HCT116 (cell line): ENCODE measurements around the gene IQGAP3. TPM values are rescaled to one million over a fixed set of nuclear protein-coding genes. Genes with fewer than 3 reads are reported as not detected.

Source experiments
- ATAC-seq: fragments of 200-7000 bp; cut with Tn5 transposase; 2 replicates; pipeline ENCODE4 v1.9.1; 2020; ENCODE audit warnings: mild to moderate bottlenecking, moderate library complexity
- BruUV-seq: library from RNA; stranded (reverse); fragments of 400-500 nt; replicated peaks from 2 replicates; lab custom pipeline; 2021; lab: Mats Ljungman, UMichigan
- CTCF ChIA-PET: fragments of 300-600 bp; sonication (Branson Sonifier 250); formaldehyde crosslinking; loops from one replicate; lab custom pipeline; 2021; ENCODE audit warnings: antibody characterized with exemption; lab: Charles Lee
- POLR2A ChIA-PET: fragments of 300-600, 350-600 bp; sonication (Branson Sonifier 250); formaldehyde crosslinking; loops from one replicate; lab custom pipeline; 2021; ENCODE audit warnings: antibody characterized with exemption; lab: Charles Lee
- RAD21 ChIA-PET, 2 experiments: fragments of 300-600 bp; sonication (Branson Sonifier 250); formaldehyde crosslinking; loops; one replicate each; lab custom pipeline; 2023; ENCODE audit warnings: low total read pairs in 2 of 2; ENCODE audit not compliant: uncharacterized antibody in 2 of 2, unreplicated experiment in 2 of 2, low non-redundant PET in 1 of 2; lab: Charles Lee
- DNase-seq: peaks from one replicate; pipeline ENCODE4 v3.0.0-alpha.2; 2010; ENCODE audit warnings: low read depth, low spot score
- H2AFZ ChIP-seq: fragments of 200-600 bp; shearing (Covaris generic), sonication (generic); 2 replicates; pipeline ENCODE4 v1.6.1; 2017; ENCODE audit warnings: low read depth, mixed run types, mixed read lengths, antibody characterized with exemption, low read length; ENCODE audit not compliant: poor library complexity, severe bottlenecking
- H3K27ac ChIP-seq: 2 replicates; pipeline ENCODE4 v1.5.1; 2012; ENCODE audit warnings: low read depth, low read length
- H3K27me3 ChIP-seq: fragments of 200-600 bp; sonication (generic); 2 replicates; pipeline ENCODE4 v1.6.1; 2016; ENCODE audit warnings: mixed run types, low read length, mixed read lengths; ENCODE audit not compliant: insufficient read depth
- H3K36me3 ChIP-seq, 2 experiments: fragments of 200-500 bp in 1 of 2; fragments of 200-600 bp in 1 of 2; sonication (Bioruptor generic) in 1 of 2; sonication (generic) in 1 of 2; 2 replicates each; pipeline versions ENCODE4 v1.5.1 to v1.6.1; 2014 to 2016; ENCODE audit warnings: low read length in 2 of 2, inconsistent platforms in 1 of 2, mixed read lengths in 1 of 2, mixed run types in 1 of 2; ENCODE audit not compliant: insufficient read depth in 2 of 2, control insufficient read depth in 1 of 2
- H3K4me1 ChIP-seq, 2 experiments: fragments of 200-600 bp in 1 of 2; sonication (generic) in 1 of 2; 2 replicates each; pipeline versions ENCODE4 v1.5.1 to v1.6.1; 2012 to 2017; ENCODE audit warnings: low read length in 2 of 2, inconsistent platforms in 1 of 2, mild to moderate bottlenecking in 1 of 2, mixed read lengths in 1 of 2, mixed run types in 1 of 2, moderate library complexity in 1 of 2; ENCODE audit not compliant: insufficient read depth in 2 of 2, control insufficient read depth in 1 of 2
- H3K4me2 ChIP-seq: fragments of 200-600 bp; sonication (generic); 2 replicates; pipeline ENCODE4 v1.6.1; 2017; ENCODE audit warnings: mixed run types, low read length, mixed read lengths
- H3K4me3 ChIP-seq, 2 experiments: fragments of 200-600 bp in 1 of 2; sonication (generic) in 1 of 2; replicated peaks in 1 of 2; 2 replicates each; pipeline ENCODE4 v1.5.1; 2011 to 2016; ENCODE audit warnings: low read length in 2 of 2, control low read depth in 1 of 2, low read depth in 1 of 2, mild to moderate bottlenecking in 1 of 2, mixed read lengths in 1 of 2, mixed run types in 1 of 2
- H3K79me2 ChIP-seq: fragments of 200-600 bp; sonication (generic); 2 replicates; pipeline ENCODE4 v1.6.1; 2017; ENCODE audit warnings: mild to moderate bottlenecking, mixed run types, low read length, moderate library complexity, mixed read lengths; ENCODE audit not compliant: insufficient read depth
- H3K9ac ChIP-seq: fragments of 200-600 bp; sonication (generic); 2 replicates; pipeline ENCODE4 v1.6.1; 2016; ENCODE audit warnings: low read length, mixed read lengths
- H3K9me2 ChIP-seq: fragments of 200-600 bp; sonication (generic), shearing (Covaris generic); 2 replicates; pipeline ENCODE4 v1.6.1; 2017; ENCODE audit warnings: mixed run types, mild to moderate bottlenecking, moderate library complexity; ENCODE audit not compliant: insufficient read depth
- H3K9me3 ChIP-seq, 2 experiments: fragments of 200-500 bp in 1 of 2; fragments of 200-600 bp in 1 of 2; sonication (Bioruptor generic) in 1 of 2; sonication (generic) in 1 of 2; 2 replicates each; pipeline ENCODE4 v1.6.1; 2014 to 2017; ENCODE audit warnings: low read length in 2 of 2, mixed read lengths in 2 of 2, inconsistent platforms in 1 of 2, low read depth in 1 of 2, mild to moderate bottlenecking in 1 of 2, mixed run types in 1 of 2, moderate library complexity in 1 of 2; ENCODE audit not compliant: control insufficient read depth in 1 of 2, insufficient read depth in 1 of 2
- H4K20me1 ChIP-seq: fragments of 200-600 bp; sonication (generic), shearing (Covaris generic); 2 replicates; pipeline ENCODE4 v1.6.1; 2017; ENCODE audit warnings: mixed run types, mild to moderate bottlenecking, moderate library complexity; ENCODE audit not compliant: insufficient read depth
- CBX3 ChIP-seq: IDR thresholded peaks from 2 replicates; pipeline ENCODE4 v1.6.1; 2012; ENCODE audit warnings: low read depth
- EGR1 ChIP-seq: IDR thresholded peaks from 2 replicates; pipeline ENCODE4 v1.6.1; 2012; ENCODE audit warnings: low read depth
- FOSL1 ChIP-seq: IDR thresholded peaks from 2 replicates; pipeline ENCODE4 v1.6.1; 2012; ENCODE audit warnings: low read depth
- JUND ChIP-seq: IDR thresholded peaks from 2 replicates; pipeline ENCODE4 v1.6.1; 2012
- MAX ChIP-seq: IDR thresholded peaks from 2 replicates; pipeline ENCODE4 v1.6.1; 2012
- POLR2A ChIP-seq: IDR thresholded peaks from 2 replicates; pipeline ENCODE4 v1.7.0; 2011; ENCODE audit warnings: borderline replicate concordance; ENCODE audit not compliant: insufficient read depth, insufficient read length; ENCODE audit errors: extremely low read depth
- POLR2AphosphoS5 ChIP-seq: IDR thresholded peaks from 2 replicates; pipeline ENCODE4 v1.6.1; 2011; ENCODE audit warnings: mild to moderate bottlenecking, low read depth, low read length, moderate library complexity
- SP1 ChIP-seq: IDR thresholded peaks from 2 replicates; pipeline ENCODE4 v1.6.1; 2012; ENCODE audit warnings: low read depth
- SRF ChIP-seq: IDR thresholded peaks from 2 replicates; pipeline ENCODE4 v1.6.1; 2012; ENCODE audit warnings: low read depth
- intact Hi-C: fragments of 100-400 bp; cut with micrococcal nuclease; formaldehyde crosslinking; loops from 2 replicates; pipeline ENCODE4 v1.10.0; 2022
- total RNA-seq: library from RNA; stranded (reverse); gene quantifications from one replicate; pipeline ENCODE4 v1.2.1, GENCODE V29; 2021; ENCODE audit not compliant: unreplicated experiment
- TF ChIP-seq, protein P1 (sequence below): IDR thresholded peaks from 2 replicates; pipeline ENCODE4 v1.6.1; 2011; ENCODE audit warnings: mild to moderate bottlenecking, low read length, moderate library complexity; ENCODE audit not compliant: insufficient replicate concordance; ENCODE audit errors: extremely low read depth
- TF ChIP-seq, protein P2 (sequence below): IDR thresholded peaks from 2 replicates; pipeline ENCODE4 v1.6.1; 2012

IQGAP3 gene
- total RNA-seq, 1 experiment from 2014 or later: 38.8 TPM

DNA sequence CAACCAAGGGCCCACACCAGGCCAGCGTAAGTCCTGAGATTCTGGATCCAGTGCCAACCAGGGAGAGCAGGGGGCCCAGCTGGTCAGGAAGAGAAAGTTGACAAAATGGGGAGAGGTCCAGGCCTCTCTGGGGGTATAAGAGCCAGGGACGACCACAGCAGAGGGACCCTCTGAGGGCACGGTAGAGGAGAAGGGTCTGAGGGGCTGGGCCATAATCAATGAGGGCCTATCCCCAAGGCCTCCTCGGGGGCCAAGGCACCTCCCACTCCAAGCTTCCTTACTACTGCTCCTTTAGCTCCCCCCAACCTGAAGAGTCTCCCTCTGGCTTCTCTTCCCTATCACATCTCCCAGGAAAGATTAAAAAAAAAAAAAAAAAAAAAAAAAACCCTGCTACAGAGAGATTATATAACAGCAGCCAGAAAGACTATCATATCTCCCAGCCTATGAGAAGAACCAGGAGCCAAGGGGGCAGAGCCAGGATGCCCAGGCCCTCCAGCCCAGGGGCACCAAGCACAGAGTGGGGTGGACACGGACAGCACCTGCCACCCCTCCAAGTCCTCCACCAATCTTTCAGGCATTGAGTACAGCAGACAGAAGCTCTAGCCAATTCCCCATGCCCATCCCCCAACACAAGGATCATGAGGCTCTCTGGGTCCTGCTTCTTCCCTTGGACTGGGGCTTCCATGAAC lies 74.5 kb downstream of the IQGAP3 start (continued):
- TF ChIP-seq, protein P1, sequence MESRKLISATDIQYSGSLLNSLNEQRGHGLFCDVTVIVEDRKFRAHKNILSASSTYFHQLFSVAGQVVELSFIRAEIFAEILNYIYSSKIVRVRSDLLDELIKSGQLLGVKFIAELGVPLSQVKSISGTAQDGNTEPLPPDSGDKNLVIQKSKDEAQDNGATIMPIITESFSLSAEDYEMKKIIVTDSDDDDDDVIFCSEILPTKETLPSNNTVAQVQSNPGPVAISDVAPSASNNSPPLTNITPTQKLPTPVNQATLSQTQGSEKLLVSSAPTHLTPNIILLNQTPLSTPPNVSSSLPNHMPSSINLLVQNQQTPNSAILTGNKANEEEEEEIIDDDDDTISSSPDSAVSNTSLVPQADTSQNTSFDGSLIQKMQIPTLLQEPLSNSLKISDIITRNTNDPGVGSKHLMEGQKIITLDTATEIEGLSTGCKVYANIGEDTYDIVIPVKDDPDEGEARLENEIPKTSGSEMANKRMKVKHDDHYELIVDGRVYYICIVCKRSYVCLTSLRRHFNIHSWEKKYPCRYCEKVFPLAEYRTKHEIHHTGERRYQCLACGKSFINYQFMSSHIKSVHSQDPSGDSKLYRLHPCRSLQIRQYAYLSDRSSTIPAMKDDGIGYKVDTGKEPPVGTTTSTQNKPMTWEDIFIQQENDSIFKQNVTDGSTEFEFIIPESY: no peak
- TF ChIP-seq, protein P2, sequence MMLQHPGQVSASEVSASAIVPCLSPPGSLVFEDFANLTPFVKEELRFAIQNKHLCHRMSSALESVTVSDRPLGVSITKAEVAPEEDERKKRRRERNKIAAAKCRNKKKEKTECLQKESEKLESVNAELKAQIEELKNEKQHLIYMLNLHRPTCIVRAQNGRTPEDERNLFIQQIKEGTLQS: no peak
- TF ChIP-seq SRF (no peak), FOSL1 (no peak)

DNA sequence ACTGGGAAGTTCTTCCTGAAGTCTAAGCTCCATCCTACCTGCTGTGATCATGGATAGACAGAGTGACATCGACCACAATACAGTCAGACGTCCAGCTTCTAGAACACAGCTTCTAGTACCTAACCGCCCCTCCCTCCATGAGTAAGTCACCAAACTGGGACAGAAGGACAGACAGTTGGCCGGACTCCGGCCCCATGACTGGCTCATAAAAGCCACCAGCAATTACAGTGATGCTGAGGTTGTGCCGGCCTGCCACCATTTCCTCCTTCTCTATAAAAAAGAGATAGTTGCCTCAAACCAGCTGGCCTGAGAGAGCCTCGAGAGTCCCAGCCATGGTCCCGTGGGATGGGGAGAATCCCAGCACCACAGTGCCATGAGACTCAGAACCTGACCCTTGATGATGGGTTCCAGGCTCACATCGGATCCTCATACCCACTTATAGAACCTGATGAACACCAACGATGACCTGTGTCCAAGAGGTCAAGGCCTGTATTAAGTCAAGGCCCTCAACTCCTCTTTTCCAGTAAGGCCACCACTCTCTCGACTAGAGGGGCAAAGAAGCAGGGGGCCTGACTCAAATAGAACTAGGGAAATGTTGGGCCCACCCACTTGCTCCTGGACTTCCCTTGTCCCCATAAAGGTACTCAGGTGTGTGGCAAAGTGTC lies 75.2 kb downstream of the IQGAP3 start:
- Histone ChIP-seq H3K9ac (0 out of 2 replicates have a peak overlapping the region, but pooled peaks have one; percentile 16), H3K4me1 (peaks cover 26 to 70% of the 10 kb centered on the region in 2 experiments), H3K9me3 (no peaks in the 10 kb centered on the region), H3K4me2 (peak overlapping the region; percentile 34), H3K36me3 (no peaks in the 10 kb centered on the region), H3K4me3 (no peak overlapping the region), H2AFZ (no peak overlapping the region), H4K20me1 (no peaks in the 10 kb centered on the region; the same call in 1 of the 2 replicates), H3K79me2 (peaks cover 82% of the 10 kb centered on the region), H3K27ac (no peak overlapping the region), H3K27me3 (no peaks in the 10 kb centered on the region), H3K9me2 (no peaks in the 10 kb centered on the region)
- intact Hi-C loops: no loop called here
- RAD21 ChIA-PET: interaction anchor here in 1 of 2 experiments (0.7 kb wide), 1 partner anchor 20 kb away, joined by 3 read pairs; no protein-coding TSS in a partner anchor
- TF ChIP-seq POLR2A (no peak), MAX (no peak), EGR1 (no peak), FOSL1 (no peak), CBX3 (no peak), SP1 (no peak), JUND (no peak), POLR2AphosphoS5 (no peak)
- no TSS peak for BruUV-seq
- CTCF ChIA-PET: interaction anchor here (1.2 kb wide), 1 partner anchor 17 kb away, joined by 5 read pairs; no protein-coding TSS in a partner anchor
- POLR2A ChIA-PET: interaction anchor here (0.6 kb wide), 1 partner anchor 231 kb away, joined by 4 read pairs; the partner anchor contains the start of gene METTL25B
- no peak for ATAC-seq
- no peak for DNase-seq
